PC-3 (cell line): ENCODE measurements around the gene OGDH.

Source experiments
- EZH2 ChIP-seq: fragments of 300-600 bp; sonication (generic); IDR thresholded peaks from one replicate; pipeline ENCODE4 v1.6.1; 2017; ENCODE audit warnings: antibody characterized with exemption, mild to moderate bottlenecking, low read length; ENCODE audit not compliant: unreplicated experiment
- EZH2phosphoT487 ChIP-seq: fragments of 300-600 bp; sonication (generic); IDR thresholded peaks from 2 replicates; pipeline ENCODE4 v1.6.1; 2018; ENCODE audit warnings: mild to moderate bottlenecking, antibody characterized with exemption, low read length, borderline replicate concordance
- TF ChIP-seq, protein P1 (sequence below): fragments of 300-600 bp; sonication (generic); conservative IDR thresholded peaks from 2 replicates; pipeline ENCODE4 v1.5.1; 2017; ENCODE audit warnings: antibody characterized with exemption, low read depth, mild to moderate bottlenecking, low read length

DNA sequence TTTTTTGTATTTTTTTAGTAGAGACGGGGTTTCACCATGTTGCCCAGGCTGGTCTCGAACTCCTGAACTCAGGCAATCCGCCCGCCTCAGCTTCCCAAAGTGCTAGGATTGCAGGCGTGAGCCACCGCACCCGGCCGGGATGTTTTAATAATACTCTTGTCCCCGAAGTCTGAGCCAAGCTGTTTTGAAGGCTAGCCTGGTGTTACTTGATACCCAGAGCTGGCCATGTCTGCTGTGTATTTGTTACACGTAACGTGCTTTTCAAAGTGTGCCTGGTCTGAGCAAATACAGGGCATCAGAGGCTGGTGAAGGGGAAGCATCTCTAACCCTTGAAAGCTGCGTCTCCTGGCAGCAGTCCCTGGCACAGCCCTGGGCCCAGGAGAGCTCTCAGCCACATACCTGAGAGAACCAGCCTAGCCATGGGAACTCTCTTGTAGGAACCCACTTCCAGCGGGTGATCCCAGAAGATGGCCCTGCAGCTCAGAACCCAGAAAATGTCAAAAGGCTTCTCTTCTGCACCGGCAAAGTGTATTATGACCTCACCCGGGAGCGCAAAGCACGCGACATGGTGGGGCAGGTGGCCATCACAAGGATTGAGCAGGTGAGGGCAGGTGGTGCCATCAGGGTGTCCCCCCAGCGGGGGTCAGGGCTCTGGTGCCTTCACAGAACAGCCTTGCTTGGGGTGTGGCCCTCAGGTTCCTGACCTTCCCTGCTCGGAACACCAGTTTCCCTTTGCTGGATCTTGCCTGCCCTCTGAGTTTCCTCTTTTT is 100.5 kb downstream of the OGDH start:
- TF ChIP-seq, protein P1, sequence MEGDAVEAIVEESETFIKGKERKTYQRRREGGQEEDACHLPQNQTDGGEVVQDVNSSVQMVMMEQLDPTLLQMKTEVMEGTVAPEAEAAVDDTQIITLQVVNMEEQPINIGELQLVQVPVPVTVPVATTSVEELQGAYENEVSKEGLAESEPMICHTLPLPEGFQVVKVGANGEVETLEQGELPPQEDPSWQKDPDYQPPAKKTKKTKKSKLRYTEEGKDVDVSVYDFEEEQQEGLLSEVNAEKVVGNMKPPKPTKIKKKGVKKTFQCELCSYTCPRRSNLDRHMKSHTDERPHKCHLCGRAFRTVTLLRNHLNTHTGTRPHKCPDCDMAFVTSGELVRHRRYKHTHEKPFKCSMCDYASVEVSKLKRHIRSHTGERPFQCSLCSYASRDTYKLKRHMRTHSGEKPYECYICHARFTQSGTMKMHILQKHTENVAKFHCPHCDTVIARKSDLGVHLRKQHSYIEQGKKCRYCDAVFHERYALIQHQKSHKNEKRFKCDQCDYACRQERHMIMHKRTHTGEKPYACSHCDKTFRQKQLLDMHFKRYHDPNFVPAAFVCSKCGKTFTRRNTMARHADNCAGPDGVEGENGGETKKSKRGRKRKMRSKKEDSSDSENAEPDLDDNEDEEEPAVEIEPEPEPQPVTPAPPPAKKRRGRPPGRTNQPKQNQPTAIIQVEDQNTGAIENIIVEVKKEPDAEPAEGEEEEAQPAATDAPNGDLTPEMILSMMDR: no peak
- no peak for TF ChIP-seq EZH2phosphoT487
- no peak for TF ChIP-seq EZH2
